ELR (cell line): ENCODE results near the gene PCDHA1.

Source experiments
- DNase-seq: peaks from one replicate; pipeline ENCODE4 v3.0.0-alpha.2; 2015; ENCODE audit warnings: low read depth

PCDHA1 gene

GRCh38 chr5:140988608-140989007, 202.7 kb downstream of the PCDHA1 start:
- DNase-seq: no peak

GRCh38 chr5:140989254-140990020, 203.5 kb downstream of the PCDHA1 start:
- DNase-seq: no peak

GRCh38 chr5:140992828-140993227, 206.9 kb downstream of the PCDHA1 start:
- DNase-seq: no peak

GRCh38 chr5:140996060-140996459, 210.1 kb downstream of the PCDHA1 start:
- DNase-seq: no peak

- no peak for DNase-seq
Measured at GRCh38 chr5:140998921-140999410, 213.0 kb downstream of the PCDHA1 start.

GRCh38 chr5:141001446-141001843, 215.5 kb downstream of the PCDHA1 start:
- DNase-seq: no peak

GRCh38 chr5:141001844-141002604, 216.1 kb downstream of the PCDHA1 start:
- DNase-seq: no peak

GRCh38 chr5:141002605-141002965, 216.6 kb downstream of the PCDHA1 start:
- no peak for DNase-seq

GRCh38 chr5:141003031-141003430, 217.1 kb downstream of the PCDHA1 start:
- DNase-seq: no peak

- DNase-seq: no peak
Measured at GRCh38 chr5:141003791-141004611, 218.1 kb downstream of the PCDHA1 start.

GRCh38 chr5:141007791-141008190, 221.9 kb downstream of the PCDHA1 start:
- DNase-seq: no peak

GRCh38 chr5:141010047-141010793, 224.3 kb downstream of the PCDHA1 start:
- no peak for DNase-seq

- no peak for DNase-seq
Measured at GRCh38 chr5:141017943-141018342, 232.0 kb downstream of the PCDHA1 start.

GRCh38 chr5:141022384-141022783, 236.4 kb downstream of the PCDHA1 start:
- DNase-seq: no peak

- DNase-seq: no peak
Measured at GRCh38 chr5:141031006-141031405, 245.1 kb downstream of the PCDHA1 start.

- DNase-seq: no peak
Measured at GRCh38 chr5:141032626-141033025, 246.7 kb downstream of the PCDHA1 start.

- DNase-seq: no peak
Measured at GRCh38 chr5:141039061-141039460, 253.1 kb downstream of the PCDHA1 start.

GRCh38 chr5:141039517-141039916, 253.6 kb downstream of the PCDHA1 start:
- DNase-seq: no peak

- DNase-seq: no peak
Measured at GRCh38 chr5:141040093-141040770, 254.3 kb downstream of the PCDHA1 start.

GRCh38 chr5:141040771-141041426, 255.0 kb downstream of the PCDHA1 start:
- DNase-seq: peak; percentile 73

- no peak for DNase-seq
Measured at GRCh38 chr5:141041427-141041785, 255.5 kb downstream of the PCDHA1 start.
